Measurements from ENCODE around the gene PNMA6E.

PNMA6E gene

GRCh38 chrX:153382563-153383482 is 18.3 kb downstream of the PNMA6E start:
- DNase-seq: no peak

GRCh38 chrX:153381684-153382532 is 19.2 kb downstream of the PNMA6E start:
- peak; percentile 27 for DNase-seq

- no peak for DNase-seq
These were observed 20.5 kb downstream of the PNMA6E start for GRCh38 chrX:153380691-153381090.

GRCh38 chrX:153379971-153380581 is 21.1 kb downstream of the PNMA6E start:
- no peak for DNase-seq

- no peak for DNase-seq
These were observed 21.6 kb downstream of the PNMA6E start for GRCh38 chrX:153379508-153379907.

GRCh38 chrX:153378607-153379006 is 22.5 kb downstream of the PNMA6E start:
- DNase-seq: no peak

- DNase-seq: no peak
These were observed 23.4 kb downstream of the PNMA6E start for GRCh38 chrX:153377727-153378126.

GRCh38 chrX:153375571-153375970 is 25.6 kb downstream of the PNMA6E start:
- no peak for DNase-seq

- no peak for DNase-seq
These were observed 26.7 kb downstream of the PNMA6E start for GRCh38 chrX:153374426-153374825.

- no peak for DNase-seq
These were observed 28.2 kb downstream of the PNMA6E start for GRCh38 chrX:153372949-153373348.

GRCh38 chrX:153371256-153371655 is 29.9 kb downstream of the PNMA6E start:
- no peak for DNase-seq

- DNase-seq: peak; percentile 5
These were observed 30.7 kb downstream of the PNMA6E start for GRCh38 chrX:153370293-153371055.

GRCh38 chrX:153366878-153367538 is 34.1 kb downstream of the PNMA6E start:
- no peak for DNase-seq

- DNase-seq: no peak
These were observed 35.0 kb downstream of the PNMA6E start for GRCh38 chrX:153366119-153366518.

- DNase-seq: no peak
These were observed 35.5 kb downstream of the PNMA6E start for GRCh38 chrX:153365670-153366069.

- no peak for DNase-seq
These were observed 39.3 kb downstream of the PNMA6E start for GRCh38 chrX:153361781-153362397.

- DNase-seq: no peak
These were observed 43.3 kb downstream of the PNMA6E start for GRCh38 chrX:153357877-153358276.

- DNase-seq: no peak
These were observed 47.7 kb downstream of the PNMA6E start for GRCh38 chrX:153353416-153353815.

GRCh38 chrX:153352858-153353257 is 48.3 kb downstream of the PNMA6E start:
- DNase-seq: no peak

GRCh38 chrX:153351981-153352380 is 49.2 kb downstream of the PNMA6E start:
- DNase-seq: no peak

- no peak for DNase-seq
These were observed 51.2 kb downstream of the PNMA6E start for GRCh38 chrX:153349952-153350351.

GRCh38 chrX:153348421-153348820 is 52.7 kb downstream of the PNMA6E start:
- no peak for DNase-seq

Measured in activated CD4-positive, alpha-beta T cell treated with anti-CD3 and anti-CD28 coated beads for 48 hours (primary cell).